DMS 273 (cell line): ENCODE measurements around the gene EBF3.

Experiments used
- DNase-seq: peaks from one replicate; lab custom pipeline; 2025; ENCODE audit not compliant: unreplicated experiment; lab: John Stamatoyannopoulos, UW

The EBF3 gene

DNA sequence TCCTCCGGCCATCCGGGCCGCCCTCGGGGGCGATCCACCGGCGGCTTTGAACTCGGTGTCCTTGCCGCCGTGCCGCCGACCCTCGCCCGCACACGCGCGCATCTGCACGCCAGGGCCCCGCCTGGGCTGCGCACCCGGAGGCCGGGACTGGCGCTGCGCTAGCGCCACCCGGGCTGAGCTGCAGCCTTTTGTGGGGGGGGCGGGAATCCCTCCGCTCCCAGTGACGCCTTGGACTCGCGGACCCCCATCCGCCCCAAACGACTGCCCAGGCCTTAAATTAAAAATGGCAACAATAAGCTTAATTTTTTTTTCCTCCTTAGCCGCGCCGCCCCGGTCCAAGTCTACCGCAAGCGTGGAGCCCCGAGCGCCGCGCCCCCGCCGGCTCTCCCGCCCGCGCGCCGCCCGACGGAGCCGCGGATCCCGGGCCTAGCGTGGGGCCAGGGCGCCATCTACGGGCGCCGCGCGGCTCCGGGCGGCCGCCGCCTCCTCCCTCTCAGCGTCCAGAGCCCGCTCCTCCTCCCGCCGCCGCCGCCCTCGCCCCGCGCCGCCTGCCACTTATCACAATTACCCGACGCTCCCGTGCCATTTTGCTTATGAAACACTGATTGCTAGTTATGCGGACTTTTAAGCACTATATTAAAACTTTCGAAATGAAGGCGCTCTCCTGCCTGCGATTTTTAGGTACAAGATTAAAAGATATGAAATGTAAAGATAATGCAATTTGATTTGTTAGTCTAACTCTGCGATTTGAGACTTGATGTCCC, 7.5 kb upstream of the EBF3 start:
- peak; percentile 88 for DNase-seq

DNA sequence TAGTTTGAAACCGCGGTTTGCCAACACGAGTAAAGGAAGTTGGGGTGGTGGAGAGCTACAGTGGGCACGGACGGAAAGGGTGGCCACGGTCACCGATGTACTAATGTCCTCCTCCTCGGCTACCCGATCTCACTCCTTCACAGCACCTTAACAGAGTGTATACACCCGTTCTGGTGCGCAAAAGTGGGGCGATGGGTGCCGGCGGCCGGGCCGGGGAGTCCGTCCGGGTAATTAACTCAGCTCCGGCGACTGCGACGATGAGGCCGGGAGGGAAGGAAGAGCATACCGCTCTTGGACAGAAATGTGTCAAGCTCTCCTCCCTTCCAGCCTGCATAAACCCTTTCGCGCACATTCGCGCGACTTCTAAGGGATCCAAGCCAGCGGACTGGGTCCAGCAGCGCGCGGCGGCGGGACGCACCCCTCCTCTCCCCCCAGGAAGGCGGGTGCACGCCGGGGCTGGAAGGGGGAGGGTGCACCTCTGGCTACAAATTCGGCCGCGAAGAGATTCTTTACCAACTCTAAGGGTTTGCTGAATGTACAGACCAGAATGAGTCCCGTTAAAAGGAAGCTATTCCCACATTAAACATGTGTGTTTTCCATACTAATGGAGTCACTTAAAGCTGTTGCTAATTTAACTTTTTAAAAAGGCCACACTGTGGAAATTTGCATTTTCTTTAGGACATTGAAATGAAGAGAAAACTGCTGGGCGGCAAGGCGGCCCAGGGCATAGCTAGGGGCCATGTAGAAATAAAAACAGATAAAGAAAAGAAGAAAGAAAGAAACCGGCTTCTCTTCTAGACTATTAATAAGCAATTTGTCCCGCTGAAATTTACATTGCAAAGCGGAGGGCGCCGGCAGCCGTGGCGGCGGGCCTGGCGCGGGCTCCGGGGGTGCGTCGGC, 6.6 kb upstream of the EBF3 start:
- peak; percentile 66 for DNase-seq

DNA sequence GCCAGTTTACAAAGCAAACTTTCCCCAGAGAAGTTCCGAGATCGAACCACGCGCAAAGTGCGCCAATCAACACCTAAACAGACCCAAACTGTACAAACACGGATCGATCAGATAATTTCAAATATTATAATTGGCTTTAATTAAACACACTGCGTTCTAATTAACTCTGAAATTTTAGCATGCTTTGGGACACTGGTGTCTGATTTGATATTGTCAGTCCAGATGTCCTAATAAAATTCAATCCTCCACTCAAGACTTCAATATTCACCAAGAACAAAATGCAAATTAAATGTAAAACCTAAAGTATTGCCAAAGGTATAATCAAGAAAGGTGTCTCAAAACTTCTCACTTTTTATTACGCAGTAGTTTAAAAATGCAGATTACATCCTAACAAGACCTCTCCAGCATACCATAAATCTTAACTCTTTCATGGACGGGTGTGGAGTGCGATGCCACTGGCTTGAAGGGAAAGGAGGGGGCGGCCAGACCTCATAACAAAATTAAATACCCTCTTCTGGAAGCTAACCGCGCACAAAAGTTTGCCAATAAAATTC, 5.9 kb upstream of the EBF3 start:
- DNase-seq, result peak; percentile 51

DNA sequence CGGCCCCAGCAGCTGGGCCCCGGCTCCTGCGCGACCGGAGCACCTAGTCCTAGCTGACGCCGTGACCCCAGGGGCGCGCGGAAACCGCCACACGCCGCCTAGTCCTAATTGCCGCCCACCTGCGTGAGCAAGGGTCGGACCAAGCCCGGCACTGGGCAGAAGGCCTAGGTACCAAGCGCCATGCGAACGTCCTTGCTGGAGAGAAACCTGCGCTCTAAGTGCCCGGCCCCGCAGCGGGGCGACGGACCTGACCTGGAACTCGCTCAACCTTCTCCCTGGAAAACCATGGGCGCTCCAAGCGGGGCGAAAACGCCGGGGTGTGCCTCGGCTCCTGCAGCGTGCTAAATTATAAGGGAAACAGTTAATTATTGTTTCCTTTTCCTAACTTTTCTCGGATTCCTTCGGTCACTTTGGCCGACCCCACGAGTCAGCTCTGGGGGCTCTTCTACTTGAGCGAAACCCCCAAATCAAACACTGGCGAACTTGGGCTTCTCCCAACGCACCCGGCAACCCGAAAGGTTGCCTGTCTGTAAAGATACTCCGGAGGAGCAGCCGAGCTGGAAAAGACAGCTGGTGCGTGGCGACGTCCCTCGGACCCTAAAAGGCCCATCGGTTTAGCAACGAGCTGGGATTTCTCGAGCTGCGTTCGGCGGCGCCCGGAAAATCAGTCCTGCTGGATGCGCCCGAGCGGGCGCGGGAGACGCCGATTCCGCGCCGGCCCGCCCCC, 5.3 kb upstream of the EBF3 start:
- DNase-seq, result peak; percentile 66

DNA sequence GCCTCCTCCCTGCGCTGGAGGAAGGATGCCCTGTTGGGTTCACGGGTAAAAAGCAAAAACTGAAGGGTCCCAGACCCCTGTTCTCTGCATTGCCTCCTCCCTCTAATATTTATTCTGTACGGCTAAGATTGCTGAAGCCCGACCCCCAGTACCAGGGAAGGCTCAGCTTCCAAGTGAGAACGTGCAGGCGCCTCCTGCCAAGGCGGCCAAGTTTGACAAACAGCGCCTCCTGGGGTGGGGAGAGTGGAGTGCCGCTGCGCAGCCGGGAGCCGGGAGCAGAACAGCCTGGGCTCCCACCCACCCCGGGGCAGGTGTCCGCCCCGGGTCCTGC, 4.7 kb upstream of the EBF3 start:
- peak; percentile 89 for DNase-seq

DNA sequence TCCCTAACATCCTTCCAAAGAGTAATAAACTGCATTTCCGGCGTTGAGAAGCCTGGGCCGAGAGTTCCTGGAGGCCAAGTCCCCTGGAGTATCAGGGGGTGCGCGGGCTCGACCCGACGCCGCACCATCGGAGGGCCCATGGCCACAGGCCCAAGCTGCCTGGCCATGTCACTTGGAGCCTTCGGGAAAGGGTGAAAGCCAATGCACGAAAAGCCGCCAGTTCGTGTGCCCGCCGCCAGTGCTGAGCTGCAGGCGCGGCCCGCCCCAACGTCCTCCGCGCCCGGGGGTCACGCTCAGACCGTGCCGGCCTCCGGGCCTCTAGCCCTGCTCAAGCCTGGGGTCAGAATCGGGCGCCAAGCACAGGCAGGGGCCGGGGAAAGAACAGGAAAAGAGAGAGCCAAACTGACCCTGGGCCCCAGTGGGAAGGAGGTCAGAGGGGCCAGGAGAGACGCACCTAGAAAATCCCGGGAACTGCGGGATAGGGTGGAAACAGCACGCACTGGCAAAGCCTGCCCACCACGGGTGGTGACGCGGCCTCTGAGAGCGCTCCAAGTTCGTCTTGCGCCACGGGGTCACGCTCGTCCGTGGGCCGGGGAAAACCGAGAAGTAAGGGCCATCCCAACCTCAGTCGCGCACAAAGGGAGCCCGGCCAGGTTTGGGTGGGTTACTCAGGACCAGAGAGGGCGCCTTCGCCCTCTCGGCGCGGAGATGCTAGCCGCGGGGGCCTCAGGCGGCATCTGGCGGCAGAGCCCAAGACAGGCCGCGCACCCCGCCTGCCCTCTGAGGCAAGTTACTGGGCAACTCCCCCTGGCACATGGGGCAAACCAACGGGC, 4.2 kb upstream of the EBF3 start:
- no peak for DNase-seq

DNA sequence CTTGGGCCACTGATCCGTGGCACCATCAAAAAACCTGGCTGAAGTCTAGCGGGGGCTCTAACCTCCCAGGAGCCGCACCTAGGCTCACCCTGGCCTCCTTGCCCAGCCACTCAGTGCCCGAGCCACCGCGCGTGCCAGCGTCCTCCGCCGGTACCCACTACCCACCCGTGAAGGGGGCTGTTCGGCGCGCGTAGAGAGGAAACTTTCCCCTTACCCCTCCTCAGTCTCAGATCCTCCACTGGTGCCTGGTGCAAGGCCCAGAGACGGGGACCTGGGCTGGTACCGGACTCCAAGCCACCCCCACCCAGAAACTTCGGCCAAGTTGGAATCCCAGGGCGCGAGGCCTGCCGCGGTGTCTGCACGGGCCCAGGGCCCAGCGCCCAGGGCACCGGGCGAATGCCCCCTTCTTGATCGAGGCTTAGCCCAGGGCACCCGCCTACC, 3.5 kb upstream of the EBF3 start:
- no peak for DNase-seq

DNA sequence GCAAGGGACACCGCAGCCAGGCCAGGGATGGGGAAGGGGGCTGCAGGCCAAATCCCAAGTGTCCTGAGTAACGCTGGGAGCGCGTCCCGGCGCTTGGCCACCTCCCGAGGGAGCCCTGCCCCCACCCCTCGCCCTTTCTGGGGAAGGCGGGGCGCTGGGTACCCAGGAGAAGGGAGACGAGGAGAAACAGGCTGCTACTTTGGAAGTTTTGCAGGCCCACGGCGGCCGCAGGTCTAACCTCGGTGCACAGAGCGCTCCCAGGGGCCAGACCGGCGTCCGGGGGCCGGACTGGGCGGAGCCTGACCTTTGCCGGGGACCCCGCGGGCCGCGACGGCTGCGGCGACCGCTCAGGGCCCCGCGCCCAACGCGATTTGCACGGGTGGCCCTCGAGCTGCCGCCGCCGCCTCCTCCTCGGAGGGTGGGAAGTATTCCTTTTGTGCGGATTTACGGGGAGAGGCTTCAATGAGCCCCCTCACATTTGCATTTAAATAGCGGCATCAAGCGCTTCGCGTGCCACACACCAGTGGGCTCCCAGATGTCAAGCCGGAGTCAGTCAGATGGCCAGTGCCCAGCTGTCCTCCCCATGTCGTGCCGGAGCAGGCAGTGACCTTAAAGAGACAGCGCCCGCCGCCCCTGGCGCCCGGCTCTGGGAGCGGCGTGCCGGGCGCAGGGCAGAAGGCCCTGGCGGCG, 3.0 kb upstream of the EBF3 start:
- no peak for DNase-seq

DNA sequence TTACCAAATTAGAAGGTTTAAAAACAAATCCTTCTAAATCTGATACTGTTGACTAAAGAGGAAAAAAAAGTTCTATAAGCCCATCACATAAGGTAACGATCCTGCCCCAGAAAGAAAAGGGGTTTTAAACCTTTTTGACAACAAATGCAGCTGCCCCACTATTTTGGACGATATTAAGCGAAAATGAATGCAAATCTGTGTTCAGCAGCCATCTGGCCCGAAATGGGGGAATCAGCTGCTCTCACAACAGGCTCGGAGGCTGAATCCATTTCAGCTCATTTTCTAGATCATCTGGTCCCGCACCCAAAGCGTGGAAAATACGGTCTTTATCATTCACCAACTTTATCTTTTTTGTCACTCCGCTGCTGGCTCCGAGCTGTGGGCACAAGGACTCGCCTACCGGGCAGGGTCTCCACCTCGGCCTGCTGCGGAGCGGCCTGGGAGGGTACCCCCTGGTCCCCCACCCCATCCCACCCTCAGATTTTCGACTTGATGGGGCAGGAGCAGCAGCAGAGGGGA, 2.4 kb upstream of the EBF3 start:
- DNase-seq, result peak; percentile 67

DNA sequence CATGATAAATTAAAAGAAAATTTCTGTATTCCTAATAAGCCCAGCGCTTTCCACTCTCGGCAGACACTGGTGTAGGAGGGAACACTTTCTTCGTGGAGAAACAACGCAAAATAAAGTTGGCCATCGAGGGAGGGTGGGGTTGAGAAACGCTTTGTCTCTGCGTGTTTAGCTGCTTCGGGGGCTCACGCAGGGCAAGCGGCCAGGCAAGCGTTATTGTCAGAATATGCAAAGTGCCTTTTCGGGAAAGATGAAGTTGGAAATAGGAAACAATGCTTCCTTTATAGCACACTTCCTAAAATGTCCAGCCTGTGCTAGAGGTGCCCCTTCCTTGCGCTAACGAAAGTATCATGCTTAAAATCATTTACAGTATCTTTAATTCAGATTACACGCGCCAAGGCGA, 1.9 kb upstream of the EBF3 start:
- peak; percentile 23 for DNase-seq

DNA sequence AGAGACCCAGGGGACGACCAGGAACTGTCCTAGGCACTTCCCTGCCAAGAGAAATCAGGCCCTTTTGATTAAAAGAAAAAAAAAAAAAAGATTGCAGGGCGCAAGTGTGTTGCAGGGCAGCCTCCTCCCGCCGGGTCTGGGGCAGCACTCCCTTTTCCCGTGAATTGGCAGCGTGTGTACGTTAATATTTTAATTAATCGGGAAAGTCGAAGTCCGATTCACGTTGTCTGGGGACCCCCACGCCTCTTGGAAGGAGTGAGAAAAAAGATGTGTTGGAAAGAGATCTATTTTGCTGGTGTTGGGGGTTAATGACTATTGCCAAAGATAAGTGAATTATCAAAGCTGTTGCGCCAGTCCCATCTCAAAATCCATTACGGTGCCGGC, 1.3 kb upstream of the EBF3 start:
- peak; percentile 38 for DNase-seq

DNA sequence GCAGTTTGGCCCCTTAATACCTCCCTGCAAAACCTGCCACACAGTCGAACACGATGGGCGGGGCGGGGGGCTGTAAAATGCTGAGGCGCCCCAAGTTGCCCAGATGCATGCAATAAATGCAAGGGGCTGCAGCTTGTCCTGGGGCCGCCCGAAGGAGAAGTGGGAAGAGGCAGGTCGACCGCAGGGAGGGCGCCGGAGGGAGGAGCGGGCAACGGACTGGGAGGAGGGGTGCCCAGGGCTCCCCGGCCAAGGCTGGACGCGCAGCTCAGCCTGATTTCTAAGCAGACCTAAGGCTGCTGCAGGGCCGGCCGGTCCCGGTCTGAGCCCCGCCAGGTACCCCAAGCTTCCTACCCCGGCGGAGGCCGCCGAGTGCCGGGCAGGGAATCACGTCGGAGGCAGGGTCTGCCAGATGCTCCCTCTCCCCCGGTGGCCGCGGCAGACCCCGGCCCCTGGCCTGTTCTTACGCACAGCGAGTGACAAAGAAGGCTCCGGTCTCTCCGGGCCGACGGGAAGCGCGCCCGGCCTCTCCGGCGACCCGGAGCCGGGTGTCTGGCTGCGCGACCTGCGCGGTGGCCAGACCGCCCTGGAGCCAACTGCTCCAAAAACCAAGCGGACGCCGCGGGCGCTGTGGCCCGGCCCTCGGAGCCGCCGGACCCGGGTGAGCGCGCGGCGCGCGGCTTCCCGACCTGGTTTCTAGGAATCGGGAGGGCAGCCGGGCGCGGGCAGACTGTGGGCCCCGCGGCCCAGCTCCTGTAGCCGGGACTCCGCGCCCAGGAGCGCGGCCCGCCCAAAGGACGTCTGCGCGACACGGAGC, 744 bp upstream of the EBF3 start:
- DNase-seq, result peak; percentile 50

DNA sequence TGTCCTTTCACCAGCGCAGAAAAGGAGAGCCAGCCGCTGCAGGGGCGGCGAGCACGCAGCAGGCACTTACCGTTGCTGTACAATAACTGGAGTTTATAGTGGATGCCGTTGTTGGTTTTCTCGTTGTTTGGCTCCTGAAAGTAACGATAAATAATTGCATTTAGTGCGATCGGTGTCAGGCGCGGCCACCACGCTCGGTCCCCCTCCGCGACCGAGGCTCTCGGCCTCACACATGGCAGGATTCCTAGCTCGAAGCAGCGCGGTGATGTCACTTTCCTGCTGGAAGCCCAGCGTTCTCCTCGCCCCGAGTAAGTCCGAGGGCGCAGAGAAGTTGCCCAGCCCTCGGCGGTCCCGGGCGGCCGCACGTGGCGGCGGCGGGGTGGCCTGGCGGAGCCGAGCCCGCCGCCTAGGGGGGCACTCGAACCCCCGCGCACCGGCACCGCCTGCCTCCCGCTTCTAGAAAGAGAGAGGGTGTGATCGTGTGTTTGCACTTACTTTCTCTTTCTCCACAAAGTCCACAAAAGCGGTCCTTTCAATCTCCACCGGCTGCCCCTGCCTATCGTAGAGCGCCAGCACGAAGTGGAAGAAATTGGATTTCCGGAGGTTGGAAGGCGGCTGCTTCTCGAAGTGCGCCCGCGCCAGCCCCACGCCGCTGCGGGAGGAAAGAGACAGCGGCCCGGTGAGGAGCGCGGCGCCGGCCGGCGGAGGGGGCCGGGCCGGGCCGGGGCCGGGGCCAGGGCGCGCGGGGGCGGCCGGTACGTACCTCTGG, 1.0 kb downstream of the EBF3 start:
- peak; percentile 68 for DNase-seq

DNA sequence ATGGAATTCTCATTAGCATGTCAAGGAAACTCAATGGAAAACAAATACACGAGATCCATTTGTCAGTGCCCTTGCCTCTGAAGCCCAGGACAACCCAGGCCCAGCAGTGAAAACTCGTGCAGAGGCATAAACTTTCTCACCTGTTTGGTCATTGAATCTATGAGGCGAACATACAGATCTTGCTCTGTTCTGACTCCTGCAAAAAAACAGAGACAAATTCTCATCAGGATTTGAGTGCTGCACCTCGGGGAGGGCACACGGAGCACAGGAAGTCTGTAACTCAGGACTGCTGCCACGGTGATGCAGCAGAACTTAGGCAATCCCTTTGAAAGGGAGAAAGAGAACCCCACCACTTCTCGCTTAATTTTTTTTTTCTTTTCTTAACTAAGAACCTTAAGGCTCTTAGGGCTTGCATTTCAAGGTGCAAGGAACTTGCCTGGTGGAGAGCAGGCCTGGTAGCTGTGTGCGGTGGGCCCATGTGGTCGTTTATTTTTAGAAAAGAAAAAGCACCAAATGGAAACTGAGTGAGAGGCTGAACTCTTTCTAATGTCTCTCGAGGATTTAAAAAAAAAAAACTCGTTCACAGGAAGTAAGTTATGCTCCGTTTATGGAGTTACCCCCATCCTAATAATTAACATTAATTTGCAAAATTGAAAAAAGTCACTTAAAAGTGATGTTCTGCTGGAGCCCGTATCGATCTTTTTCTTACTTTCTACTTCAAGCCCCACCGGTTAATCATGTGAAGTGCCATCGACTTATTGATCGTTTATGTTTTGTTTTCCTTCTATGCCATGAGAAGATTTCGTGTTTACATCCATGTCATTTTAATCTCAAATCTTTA, 1.8 kb downstream of the EBF3 start:
- peak; percentile 48 for DNase-seq

DNA sequence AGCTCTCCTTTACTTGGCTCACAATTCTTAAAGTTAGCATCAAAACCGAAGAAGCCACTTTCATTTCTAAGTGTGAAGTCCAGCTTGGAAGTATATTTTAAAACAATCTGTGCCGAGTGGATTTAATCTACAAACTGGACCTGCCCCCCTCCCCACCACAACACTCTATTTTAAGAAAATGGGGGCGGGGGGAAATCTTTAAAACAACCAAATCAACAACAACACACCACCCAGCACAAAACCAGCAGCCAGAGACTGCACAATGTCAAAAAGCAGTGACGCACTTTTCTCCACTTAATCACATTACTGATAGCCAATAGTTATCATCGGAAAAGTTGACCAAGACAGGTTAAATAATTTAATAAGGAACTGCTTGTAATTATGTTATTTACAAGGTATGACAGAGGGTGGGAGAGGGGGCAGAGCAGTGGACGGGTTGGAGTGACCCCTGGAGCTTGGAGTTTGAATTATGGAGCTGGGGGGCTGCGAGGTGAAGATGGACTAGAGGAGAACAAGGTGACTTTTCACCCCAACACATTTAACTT, 2.8 kb downstream of the EBF3 start:
- DNase-seq, result no peak

DNA sequence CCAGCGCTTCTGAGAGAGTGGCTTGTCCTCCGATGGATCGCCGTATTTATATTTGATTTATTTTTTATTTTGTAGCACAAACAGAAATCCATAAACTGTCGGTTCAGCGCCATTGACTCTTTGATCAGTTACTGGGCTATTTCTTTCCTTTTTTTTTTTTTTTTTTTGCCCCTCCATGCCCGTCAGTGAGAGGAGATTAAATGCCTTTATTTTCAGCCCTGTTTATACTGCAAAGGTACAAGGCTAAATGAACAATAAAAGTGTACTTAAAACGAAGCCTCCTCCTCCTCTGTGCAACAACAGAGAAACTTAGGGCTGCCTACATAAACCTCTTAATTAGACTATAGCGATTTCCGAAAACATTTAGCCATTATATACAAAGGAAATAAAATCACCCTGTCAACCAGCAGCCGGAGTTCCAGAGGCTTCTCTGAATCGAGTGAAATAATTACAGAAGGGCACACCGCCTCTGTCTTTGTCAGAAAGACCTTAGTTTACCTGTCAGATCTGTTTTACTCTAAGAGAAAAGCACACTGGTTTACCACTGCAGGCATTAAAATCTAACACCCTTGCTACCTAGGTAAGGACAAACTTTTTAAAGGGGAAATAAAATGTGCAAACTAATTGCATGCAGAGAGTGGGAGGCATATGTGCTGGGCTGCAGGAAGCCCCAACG, 3.5 kb downstream of the EBF3 start:
- DNase-seq, result peak; percentile 4
